NCI-H82 treated with DMSO at 0.1 percent for 48 hours (cell line): Measurements from ENCODE around the gene OPCML.

Source experiments
- DNase-seq: peaks from one replicate; lab custom pipeline; 2025; ENCODE audit not compliant: unreplicated experiment; lab: John Stamatoyannopoulos, UW

Gene OPCML

GRCh38 chr11:133197425-133197824 lies 334.9 kb downstream of the OPCML start:
- no peak for DNase-seq

- DNase-seq, result no peak
These were observed 340.4 kb downstream of the OPCML start for GRCh38 chr11:133191931-133192330.

GRCh38 chr11:133181667-133182066 lies 350.6 kb downstream of the OPCML start:
- no peak for DNase-seq

- no peak for DNase-seq
These were observed 351.2 kb downstream of the OPCML start for GRCh38 chr11:133181066-133181465.

- DNase-seq, result no peak
These were observed 352.1 kb downstream of the OPCML start for GRCh38 chr11:133180201-133180600.

GRCh38 chr11:133176748-133177147 lies 355.6 kb downstream of the OPCML start:
- DNase-seq, result no peak

GRCh38 chr11:133175103-133175502 lies 357.2 kb downstream of the OPCML start:
- DNase-seq, result no peak

GRCh38 chr11:133173810-133174412 lies 358.4 kb downstream of the OPCML start:
- DNase-seq, result no peak

GRCh38 chr11:133172349-133172748 lies 360.0 kb downstream of the OPCML start:
- DNase-seq, result no peak

- DNase-seq, result no peak
These were observed 360.9 kb downstream of the OPCML start for GRCh38 chr11:133171374-133171773.

- DNase-seq, result no peak
These were observed 364.3 kb downstream of the OPCML start for GRCh38 chr11:133168016-133168415.

GRCh38 chr11:133166662-133167061 lies 365.6 kb downstream of the OPCML start:
- DNase-seq, result no peak

- no peak for DNase-seq
These were observed 367.3 kb downstream of the OPCML start for GRCh38 chr11:133164986-133165385.

GRCh38 chr11:133163463-133164419 lies 368.6 kb downstream of the OPCML start:
- DNase-seq, result no peak

GRCh38 chr11:133162227-133162626 lies 370.1 kb downstream of the OPCML start:
- DNase-seq, result no peak

- no peak for DNase-seq
These were observed 371.5 kb downstream of the OPCML start for GRCh38 chr11:133160754-133161153.

GRCh38 chr11:133156986-133157745 lies 375.1 kb downstream of the OPCML start:
- DNase-seq, result no peak

GRCh38 chr11:133154781-133155180 lies 377.5 kb downstream of the OPCML start:
- no peak for DNase-seq

GRCh38 chr11:133154076-133154475 lies 378.2 kb downstream of the OPCML start:
- DNase-seq, result no peak

GRCh38 chr11:133153031-133153430 lies 379.3 kb downstream of the OPCML start:
- DNase-seq, result no peak

- no peak for DNase-seq
These were observed 382.6 kb downstream of the OPCML start for GRCh38 chr11:133149698-133150097.

- DNase-seq, result no peak
These were observed 384.7 kb downstream of the OPCML start for GRCh38 chr11:133147625-133148024.
